SK-N-MC (cell line): Measurements from ENCODE around the gene PLXDC2.

ENCODE experiments used
- DNase-seq: peaks from one replicate; pipeline ENCODE4 v3.0.0-alpha.2; 2011; ENCODE audit warnings: low read depth, low spot score
- H3K27ac ChIP-seq: fragments of 200-600 bp; sonication (generic); 2 replicates; pipeline ENCODE4 v1.5.1; 2016; ENCODE audit warnings: mixed run types
- H3K36me3 ChIP-seq: fragments of 200-600 bp; sonication (generic); 2 replicates; pipeline ENCODE4 v1.6.1; 2017; ENCODE audit warnings: antibody characterized with exemption, low read length, mixed read lengths; ENCODE audit not compliant: insufficient read depth
- H3K4me3 ChIP-seq: fragments of 200-600 bp; sonication (generic); 2 replicates; pipeline ENCODE4 v1.5.1; 2016
- H3K9ac ChIP-seq: fragments of 200-600 bp; sonication (generic); 2 replicates; pipeline ENCODE4 v1.8.0; 2017; ENCODE audit warnings: mixed run types, mixed read lengths; ENCODE audit not compliant: insufficient read length
- H3K9me3 ChIP-seq: fragments of 200-600 bp; sonication (generic); 2 replicates; pipeline ENCODE4 v1.6.1; 2017; ENCODE audit warnings: low read depth, mild to moderate bottlenecking, antibody characterized with exemption, low read length, moderate library complexity, mixed read lengths
- EZH2 ChIP-seq: fragments of 200-600 bp; sonication (generic); IDR thresholded peaks from one replicate; pipeline ENCODE4 v1.6.1; 2017; ENCODE audit warnings: antibody characterized with exemption
- FOXP2 ChIP-seq: optimal IDR thresholded peaks from 2 replicates; pipeline ENCODE3; 2011; ENCODE audit warnings: mild to moderate bottlenecking, moderate library complexity; ENCODE audit not compliant: insufficient read depth; ENCODE audit errors: extremely low read length, control extremely low read depth
- POLR2AphosphoS5 ChIP-seq: IDR thresholded peaks from 2 replicates; pipeline ENCODE4 v1.6.1; 2012; ENCODE audit warnings: mild to moderate bottlenecking, low read depth, low read length, borderline replicate concordance

PLXDC2 gene

DNA sequence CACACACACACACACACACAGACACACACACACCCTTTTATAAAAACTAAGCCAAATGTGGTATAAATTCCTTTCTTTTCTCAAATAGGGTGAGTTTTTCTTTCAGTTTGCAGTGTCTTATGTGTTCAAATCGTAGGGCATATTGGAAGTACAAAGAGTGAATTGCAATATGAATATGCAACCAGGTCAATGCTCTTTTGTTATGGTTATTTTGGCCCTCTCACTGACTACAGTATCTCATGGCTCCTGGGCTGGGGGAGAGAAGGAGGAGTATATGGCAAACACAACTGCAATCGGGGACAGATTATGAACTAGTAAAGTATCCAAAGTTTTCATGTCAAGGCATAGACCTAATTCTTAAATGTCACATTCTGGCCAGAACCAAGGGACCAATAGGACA, 301.9 kb downstream of the PLXDC2 start:
- no peak for TF ChIP-seq EZH2
- no peak for TF ChIP-seq FOXP2
- no peak for TF ChIP-seq POLR2AphosphoS5
- no peaks in the 10 kb centered on the region for H3K36me3 ChIP-seq
- H3K9ac ChIP-seq, result no peak overlapping the region
- no peak overlapping the region for H3K27ac ChIP-seq
- no peak overlapping the region for H3K4me3 ChIP-seq
- no peak for DNase-seq
- no peaks in the 10 kb centered on the region for H3K9me3 ChIP-seq

DNA sequence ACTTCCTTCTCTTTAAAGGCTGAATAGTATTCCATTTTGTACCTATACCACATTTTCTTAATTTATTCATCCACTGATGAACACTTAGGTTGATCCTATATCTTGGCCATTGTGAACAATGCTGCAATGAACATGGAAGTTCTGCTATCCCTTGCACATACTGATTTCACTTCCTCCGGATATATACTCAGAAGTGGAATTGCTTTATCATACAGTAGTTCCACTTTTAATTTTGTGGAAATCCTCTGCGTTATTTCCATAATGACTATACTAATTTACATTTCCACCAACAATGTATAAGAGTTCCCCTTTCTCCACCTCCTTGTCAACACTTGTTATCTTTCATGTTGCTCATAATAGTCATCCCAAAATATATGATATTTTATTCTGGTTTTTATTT, 312.6 kb downstream of the PLXDC2 start:
- no peak for DNase-seq
- no peak overlapping the region for H3K9ac ChIP-seq
- no peaks in the 10 kb centered on the region for H3K9me3 ChIP-seq
- H3K27ac ChIP-seq, result no peak overlapping the region
- no peak overlapping the region for H3K4me3 ChIP-seq
- TF ChIP-seq POLR2AphosphoS5 (no peak), EZH2 (no peak), FOXP2 (no peak)
- no peaks in the 10 kb centered on the region; the same call in 1 of the 2 replicates for H3K36me3 ChIP-seq

DNA sequence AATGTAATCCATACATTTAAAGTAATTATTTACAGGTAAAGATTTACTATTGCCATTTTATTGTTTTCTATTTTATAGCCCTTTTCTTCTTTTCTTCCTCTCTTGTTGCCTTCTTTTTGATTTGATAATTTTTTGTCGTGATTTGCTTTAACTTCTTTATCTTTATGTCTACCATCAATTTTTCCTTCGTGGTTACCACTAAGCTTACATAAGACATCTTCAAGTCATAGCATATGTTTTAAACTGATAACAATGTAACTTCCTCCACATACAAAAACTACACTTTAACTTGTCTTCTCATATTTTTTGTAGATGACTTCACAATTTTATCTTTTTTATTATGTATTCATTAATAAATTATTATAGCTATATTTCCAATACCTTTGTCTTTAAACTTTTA, 316.6 kb downstream of the PLXDC2 start:
- TF ChIP-seq POLR2AphosphoS5, result no peak
- TF ChIP-seq FOXP2, result no peak
- no peak for TF ChIP-seq EZH2
- H3K27ac ChIP-seq, result no peak overlapping the region
- H3K9me3 ChIP-seq, result no peaks in the 10 kb centered on the region
- H3K36me3 ChIP-seq, result no peaks in the 10 kb centered on the region; the same call in 1 of the 2 replicates
- no peak overlapping the region for H3K4me3 ChIP-seq
- no peak for DNase-seq
- no peak overlapping the region for H3K9ac ChIP-seq

DNA sequence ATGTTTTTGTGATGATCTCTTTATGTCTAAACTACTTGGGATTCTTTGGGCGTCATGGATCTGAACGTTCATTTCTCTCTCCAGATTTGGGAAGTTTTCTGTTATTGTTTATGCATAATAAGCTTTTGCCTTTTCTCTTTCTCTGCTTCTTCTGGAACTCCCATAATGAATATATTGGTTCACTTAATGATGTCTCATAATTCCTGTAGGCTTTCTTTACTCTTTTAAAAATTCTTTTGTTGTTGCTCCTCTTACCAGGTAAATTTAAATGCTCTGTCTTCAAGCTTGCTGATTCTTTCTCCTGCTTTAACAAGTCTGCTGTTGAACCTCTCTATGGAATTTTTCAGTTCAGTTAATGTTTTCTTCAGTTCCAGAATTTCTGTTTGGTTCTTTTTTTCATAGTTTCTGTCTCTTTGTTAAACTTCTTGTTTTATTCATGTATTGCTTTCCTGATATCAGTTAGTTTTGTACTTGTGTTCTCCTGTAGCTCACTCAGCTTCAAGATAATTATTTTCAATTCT, 317.5 kb downstream of the PLXDC2 start:
- no peaks in the 10 kb centered on the region; the same call in 1 of the 2 replicates for H3K36me3 ChIP-seq
- no peaks in the 10 kb centered on the region for H3K9me3 ChIP-seq
- TF ChIP-seq EZH2, result no peak
- no peak for TF ChIP-seq POLR2AphosphoS5
- TF ChIP-seq FOXP2, result no peak
- H3K27ac ChIP-seq, result no peak overlapping the region
- H3K9ac ChIP-seq, result no peak overlapping the region
- no peak overlapping the region for H3K4me3 ChIP-seq
- DNase-seq, result no peak

DNA sequence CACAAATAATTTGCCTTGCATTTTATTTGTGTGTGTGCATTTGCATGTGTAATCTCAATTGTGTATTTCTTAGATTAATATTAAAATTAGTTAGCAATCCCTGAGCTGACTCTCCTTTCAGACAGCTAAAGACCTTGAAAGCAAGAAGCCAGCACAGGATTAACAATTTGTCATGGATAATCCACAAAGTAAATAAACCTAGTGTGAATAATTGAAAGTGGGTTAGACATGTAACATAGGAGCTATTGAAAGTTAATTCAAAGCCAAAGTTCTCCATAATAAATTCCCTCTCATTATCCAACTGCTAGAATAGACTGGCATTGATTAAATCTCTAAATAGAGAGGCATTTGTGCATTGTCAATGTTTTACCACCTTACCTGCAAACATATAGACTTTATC, 326.1 kb downstream of the PLXDC2 start:
- DNase-seq, result no peak
- Histone ChIP-seq H3K27ac (no peak overlapping the region), H3K36me3 (peaks cover 8% of the 10 kb centered on the region; the same call in 1 of the 2 replicates), H3K9ac (no peak overlapping the region), H3K4me3 (no peak overlapping the region), H3K9me3 (no peaks in the 10 kb centered on the region)
- TF ChIP-seq FOXP2 (no peak), EZH2 (no peak), POLR2AphosphoS5 (no peak)

DNA sequence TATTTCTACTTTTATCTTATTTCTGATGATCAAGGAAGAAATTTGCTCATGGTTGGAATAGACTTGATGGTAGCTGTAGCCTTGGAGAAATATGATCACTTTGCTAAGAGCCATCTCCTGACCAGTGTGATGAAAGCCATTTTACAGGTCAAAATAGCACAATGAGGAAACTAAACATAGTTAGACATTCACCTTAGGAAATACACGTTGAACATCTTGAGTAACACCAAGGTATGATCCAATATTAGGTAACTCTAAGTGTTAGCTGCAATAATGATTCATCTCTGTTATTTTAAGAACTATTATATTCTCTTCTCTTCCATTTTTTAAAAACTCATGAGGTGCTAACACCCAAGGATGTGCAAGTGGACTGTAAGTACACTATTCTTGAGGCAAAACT, 328.0 kb downstream of the PLXDC2 start:
- DNase-seq, result no peak
- peak overlapping the region; percentile 94; the same call in 1 of the 2 replicates for H3K27ac ChIP-seq
- H3K9ac ChIP-seq, result no peak overlapping the region
- peaks cover 5% of the 10 kb centered on the region; the same call in 1 of the 2 replicates for H3K36me3 ChIP-seq
- TF ChIP-seq FOXP2 (no peak), POLR2AphosphoS5 (no peak), EZH2 (no peak)
- no peak overlapping the region for H3K4me3 ChIP-seq
- H3K9me3 ChIP-seq, result no peaks in the 10 kb centered on the region

DNA sequence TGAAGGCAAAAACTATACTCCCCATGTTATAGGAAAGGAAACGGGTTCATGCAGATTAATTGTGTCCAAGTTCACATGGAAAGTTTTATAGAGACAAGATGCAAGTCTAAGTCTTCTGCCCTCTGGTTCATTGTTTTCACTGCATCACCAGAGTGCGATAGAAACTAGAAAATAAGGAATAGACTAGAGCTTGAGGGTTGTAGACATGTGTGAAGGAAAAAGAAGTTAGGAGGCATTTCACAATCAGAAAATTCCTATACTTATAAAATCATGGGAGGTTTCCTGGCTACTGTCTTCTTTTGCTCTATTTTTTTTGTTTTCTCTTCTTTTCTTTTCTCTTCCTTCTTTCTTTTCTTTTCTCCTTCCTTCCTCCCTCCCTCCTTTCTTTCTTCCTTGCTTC, 329.8 kb downstream of the PLXDC2 start:
- peak; percentile 55 for DNase-seq
- Histone ChIP-seq H3K27ac (peak overlapping the region; percentile 94), H3K4me3 (peak overlapping the region; percentile 33; the same call in 1 of the 2 replicates), H3K9ac (no peak overlapping the region), H3K9me3 (no peaks in the 10 kb centered on the region), H3K36me3 (0 out of 2 replicates have a peak, but pooled peaks cover 5% of the 10 kb centered on the region)
- no peak for TF ChIP-seq FOXP2
- TF ChIP-seq POLR2AphosphoS5, result no peak
- TF ChIP-seq EZH2, result no peak

DNA sequence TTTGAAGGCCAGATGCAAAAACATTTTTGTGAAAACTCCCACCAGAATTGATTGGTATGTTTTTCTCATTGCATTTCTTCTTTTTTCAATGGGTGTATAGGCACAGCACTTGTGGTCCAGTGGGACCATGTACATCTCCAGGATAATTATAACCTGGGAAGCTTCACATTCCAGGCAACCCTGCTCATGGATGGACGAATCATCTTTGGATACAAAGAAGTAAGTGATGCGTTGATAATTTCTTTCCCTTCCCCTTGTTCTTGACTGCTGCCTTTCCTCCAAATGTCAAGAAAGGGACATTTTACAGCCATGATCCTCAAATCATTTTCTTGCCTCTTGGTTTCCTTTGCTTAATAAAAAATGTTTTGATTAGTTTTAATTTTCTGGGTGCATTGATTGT, 331.5 kb downstream of the PLXDC2 start:
- Histone ChIP-seq H3K9ac (no peak overlapping the region), H3K36me3 (0 out of 2 replicates have a peak, but pooled peaks cover 5% of the 10 kb centered on the region), H3K27ac (peak overlapping the region; percentile 94), H3K4me3 (peak overlapping the region; percentile 40; the same call in 1 of the 2 replicates), H3K9me3 (no peaks in the 10 kb centered on the region)
- no peak for DNase-seq
- TF ChIP-seq FOXP2, result no peak

DNA sequence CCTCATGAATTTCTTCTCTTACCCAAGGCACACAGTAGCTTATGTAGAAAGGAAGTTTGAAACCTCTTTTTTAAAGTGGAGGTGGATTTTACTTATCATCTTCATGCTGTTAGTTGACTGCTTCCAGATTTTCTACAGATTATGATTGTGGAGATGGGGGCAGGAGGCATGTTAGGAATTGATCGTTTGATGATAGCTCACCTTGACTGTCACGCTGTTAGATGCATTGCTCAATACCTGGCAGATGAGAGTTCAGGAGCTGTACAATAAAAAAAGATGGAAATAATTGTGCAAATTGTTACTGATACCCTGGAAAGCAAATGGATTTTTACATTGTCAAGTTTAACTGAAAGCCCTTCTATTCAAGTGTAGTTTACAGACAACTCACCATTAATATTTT, 340.3 kb downstream of the PLXDC2 start:
- H3K36me3 ChIP-seq, result no peaks in the 10 kb centered on the region
- no peak overlapping the region for H3K9ac ChIP-seq
- H3K4me3 ChIP-seq, result no peak overlapping the region

More for the DNA sequence above, 340.3 kb downstream of the PLXDC2 start:
- H3K9me3 ChIP-seq, result no peaks in the 10 kb centered on the region
- H3K27ac ChIP-seq, result no peak overlapping the region
- TF ChIP-seq EZH2 (no peak), FOXP2 (no peak), POLR2AphosphoS5 (no peak)
- no peak for DNase-seq
